Ureter (tissue), 1 donor: Measurements from ENCODE around the gene NEK11. TPM values are rescaled to one million over a fixed set of nuclear protein-coding genes. Genes with fewer than 3 reads are reported as not detected.

ENCODE experiments used
- DNase-seq: peaks from one replicate; pipeline ENCODE4 v3.0.0-alpha.2; 2020; ENCODE audit warnings: low spot score
- total RNA-seq: library from RNA; stranded (reverse); gene quantifications from one replicate; pipeline ENCODE4 v1.2.4, GENCODE V29; 2023
- donor health status: DM: yes; HTN: yes; CAD: no.

The NEK11 gene
- total RNA-seq, 1 donor from 2014 or later = 10.2 TPM

DNA sequence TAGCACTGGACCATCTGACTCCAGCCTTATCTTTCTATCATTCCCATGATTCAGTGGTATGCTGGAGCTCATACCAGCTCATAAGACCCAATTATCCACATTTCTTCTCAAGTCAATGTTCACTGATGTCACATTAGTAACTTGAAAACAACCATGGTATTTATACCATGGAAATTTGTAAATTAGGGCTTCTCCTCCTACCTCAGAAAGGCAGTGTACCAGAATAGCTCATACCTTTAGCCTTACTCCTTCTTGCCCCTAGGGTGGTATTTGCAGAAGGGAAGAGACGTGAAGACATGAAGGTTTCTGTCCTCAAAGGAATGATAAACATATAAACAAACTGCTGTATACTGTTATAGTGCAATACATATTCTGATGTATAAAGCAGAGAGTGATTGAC is 114.2 kb downstream of the NEK11 start:
- DNase-seq = no peak

DNA sequence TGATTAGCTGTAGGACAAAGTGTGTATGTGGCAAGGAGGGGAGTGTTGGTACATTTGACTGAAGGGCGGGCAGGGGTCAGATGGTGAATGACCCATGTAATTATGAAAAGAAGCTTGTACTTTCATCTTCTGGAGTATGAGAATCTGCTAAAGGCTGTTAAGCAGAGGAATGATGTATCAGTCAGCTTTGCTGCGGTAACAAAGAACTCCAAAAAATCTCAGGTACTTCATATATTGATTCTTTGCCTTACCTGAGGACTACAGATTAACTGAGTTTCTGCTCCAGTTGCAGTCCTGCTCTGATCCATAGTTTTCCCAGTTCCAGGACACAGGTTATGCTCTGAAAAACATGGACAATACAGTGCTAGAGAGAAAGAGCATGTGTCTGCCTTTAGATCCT is 115.1 kb downstream of the NEK11 start:
- DNase-seq = no peak

DNA sequence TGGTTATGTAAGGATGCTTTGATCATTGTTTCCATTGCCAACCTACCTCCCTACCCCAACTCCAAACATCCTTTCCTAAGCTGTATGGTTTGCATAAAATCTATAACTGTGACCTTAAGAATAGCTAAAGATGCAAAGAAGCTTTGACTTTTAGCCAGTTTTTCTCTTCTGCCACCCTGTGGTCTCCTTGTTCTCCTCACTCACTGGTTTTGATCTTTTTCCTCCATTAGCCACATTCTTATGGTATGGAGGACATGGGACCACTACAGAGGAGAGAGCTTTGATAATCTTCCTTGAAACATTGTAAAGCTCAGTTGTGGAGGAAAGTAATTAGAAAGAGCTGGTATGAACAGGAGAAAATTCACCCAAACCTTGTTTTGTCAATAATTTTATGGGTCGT is 115.9 kb downstream of the NEK11 start:
- DNase-seq = no peak

DNA sequence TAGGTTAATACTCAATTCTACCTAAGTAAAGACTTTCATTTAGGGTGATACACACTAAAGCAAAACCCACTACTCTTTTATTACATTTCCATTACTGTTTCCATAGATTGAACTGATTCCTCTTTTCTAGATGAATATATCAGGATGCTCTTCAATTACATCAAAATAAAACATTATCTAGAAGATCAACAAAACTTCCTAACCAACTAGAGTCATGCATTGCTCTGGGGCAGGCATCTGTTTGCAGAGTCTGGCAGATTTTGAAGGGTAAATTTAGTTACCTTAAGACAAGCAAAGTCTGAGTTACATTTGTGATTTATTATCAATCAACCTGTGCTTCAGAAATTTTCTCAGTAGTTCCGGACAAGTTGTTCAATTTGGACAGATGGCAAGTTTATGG is 117.1 kb downstream of the NEK11 start:
- no peak for DNase-seq

DNA sequence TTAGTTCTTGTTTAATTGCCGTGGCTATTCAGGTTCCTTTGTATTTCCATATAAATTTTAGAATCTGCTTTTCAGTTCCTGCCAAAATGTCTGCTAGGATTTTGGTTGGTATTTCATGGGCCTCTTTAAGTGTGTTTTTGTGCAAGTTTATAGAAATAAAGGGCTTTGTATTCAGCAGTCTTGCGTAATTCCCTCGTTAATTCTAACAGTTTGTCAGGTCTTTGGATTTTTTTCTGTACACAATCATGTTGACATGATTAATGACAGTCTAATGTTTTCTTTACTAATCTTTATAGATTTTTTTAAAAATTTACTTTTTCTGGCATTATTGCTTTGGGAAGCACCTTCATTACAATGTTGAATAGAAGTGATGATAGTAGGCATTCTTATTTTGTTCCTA is 120.9 kb downstream of the NEK11 start:
- no peak for DNase-seq

DNA sequence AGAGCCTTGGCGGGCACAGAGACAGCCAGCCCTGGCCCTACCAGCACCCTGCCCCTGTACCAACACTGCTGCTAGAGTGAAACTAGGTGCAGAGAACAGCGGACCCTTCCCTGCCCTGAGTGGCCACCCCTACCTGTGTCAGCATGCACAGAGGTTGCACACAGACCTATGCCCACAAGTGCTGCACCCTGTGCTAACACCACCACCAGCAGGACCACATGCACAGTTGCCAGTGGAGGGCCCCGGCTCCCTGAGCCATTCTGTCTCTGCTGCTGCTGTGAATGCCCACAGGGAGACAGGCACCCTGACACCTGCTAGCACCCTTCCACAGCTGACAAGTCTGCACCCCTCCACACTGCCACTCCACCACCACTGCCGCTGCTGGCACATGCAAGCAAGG is 131.8 kb downstream of the NEK11 start:
- DNase-seq = no peak

DNA sequence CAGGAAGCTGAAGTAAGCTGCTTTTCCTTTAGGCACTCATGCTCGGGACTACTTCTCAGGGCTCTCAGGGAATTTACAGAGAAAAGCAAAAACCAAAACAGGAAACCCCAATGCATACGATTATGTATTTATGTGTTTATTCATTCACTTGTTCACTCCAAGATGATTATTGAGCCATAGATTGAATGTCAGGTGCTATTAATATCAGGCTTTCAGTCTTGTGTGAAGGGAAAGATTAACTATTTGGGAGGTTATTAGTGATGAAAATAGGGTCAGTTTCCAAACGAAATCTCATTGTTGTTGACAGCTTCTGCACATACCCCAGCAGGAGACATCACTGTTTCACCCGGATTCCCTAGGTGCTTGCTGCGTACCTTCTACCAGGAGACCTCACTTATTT is 135.8 kb downstream of the NEK11 start:
- DNase-seq = no peak

DNA sequence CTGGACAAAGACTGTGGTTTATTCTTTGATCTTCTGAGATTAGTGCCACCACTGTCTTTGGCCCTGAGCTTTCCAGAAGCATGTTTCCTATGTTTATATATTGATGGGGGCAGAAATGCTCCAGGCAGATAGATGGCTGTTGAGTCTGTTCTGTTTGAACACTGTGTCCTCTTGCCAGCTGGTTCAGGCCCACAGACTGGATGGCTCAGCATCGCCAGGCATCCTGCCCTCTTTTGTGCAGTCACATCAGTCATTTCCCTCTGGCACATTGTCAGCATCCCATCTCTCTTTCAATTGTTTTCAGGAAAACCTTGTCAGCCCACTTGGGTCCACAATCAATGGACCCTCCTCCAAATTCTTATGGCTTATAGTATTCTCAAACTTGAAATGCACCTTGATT is 141.2 kb downstream of the NEK11 start:
- DNase-seq = no peak

DNA sequence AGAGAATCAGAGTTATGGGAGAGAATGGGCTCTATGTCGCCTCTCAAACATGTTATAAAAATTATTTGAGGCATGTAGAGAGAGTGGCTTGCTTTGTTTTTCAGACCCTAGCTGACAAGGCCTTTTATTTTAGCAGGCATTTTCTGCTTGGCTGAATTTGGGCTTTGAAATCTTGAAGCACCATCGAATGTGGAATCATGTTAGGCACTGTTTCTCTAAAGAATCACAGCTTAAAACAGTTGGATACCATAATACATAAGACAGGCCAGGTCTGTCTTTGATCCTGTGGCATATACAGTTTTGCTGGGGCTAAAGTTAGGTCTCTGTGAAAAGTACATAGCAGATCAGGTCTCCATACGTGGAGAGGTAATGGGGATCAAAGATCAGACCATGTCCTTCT is 142.7 kb downstream of the NEK11 start:
- DNase-seq = no peak

DNA sequence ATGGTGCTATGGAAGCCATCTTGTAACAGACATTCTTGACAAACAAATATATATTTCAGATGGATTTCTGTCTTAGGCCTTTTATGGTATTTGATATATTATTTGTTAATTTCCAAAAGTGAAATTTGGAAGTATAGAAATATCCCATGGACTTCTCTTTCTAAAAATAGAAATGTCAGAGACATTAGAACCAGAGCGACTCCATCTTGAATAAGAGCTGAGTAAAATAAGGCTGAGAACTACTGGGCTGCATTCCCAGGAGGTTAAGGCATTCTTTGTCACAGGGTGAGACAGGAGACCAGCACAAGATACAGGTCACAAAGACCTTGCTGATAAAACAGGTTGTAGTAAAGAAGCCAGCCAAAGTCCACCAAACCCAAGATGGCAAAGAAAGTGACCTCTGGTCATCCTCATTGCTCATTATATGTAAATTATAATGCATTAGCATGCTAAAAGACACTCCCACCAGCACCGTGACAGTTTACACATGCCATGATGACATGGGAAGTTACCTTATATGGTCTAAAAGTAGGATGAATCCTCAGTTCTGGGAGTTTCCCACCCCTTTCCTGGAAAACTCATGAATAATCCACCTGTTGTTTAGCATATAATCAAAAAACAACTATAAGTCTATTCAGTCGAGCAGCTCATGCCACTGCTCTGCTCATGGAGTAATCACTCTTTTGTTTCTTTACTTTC is 146.0 kb downstream of the NEK11 start:
- DNase-seq = no peak

DNA sequence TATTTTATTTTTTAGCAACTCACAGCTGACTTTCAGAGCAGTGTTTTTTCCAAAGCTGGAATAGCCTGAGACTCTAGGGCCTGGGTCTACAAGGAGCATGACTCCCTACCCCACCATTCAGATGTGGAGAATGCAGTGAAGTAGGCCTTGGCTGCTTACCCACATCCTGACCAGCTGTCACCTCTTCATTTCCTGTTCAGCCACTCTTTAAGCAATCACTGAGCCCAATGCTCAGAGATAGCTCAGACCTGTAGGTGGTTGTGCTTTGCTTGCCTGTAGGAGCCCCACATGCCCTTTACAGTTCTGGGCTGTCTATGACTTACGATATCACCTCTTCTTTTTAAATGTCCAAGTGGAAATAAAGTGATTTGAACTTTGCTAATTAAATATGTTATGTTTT is 148.1 kb downstream of the NEK11 start:
- DNase-seq = no peak

DNA sequence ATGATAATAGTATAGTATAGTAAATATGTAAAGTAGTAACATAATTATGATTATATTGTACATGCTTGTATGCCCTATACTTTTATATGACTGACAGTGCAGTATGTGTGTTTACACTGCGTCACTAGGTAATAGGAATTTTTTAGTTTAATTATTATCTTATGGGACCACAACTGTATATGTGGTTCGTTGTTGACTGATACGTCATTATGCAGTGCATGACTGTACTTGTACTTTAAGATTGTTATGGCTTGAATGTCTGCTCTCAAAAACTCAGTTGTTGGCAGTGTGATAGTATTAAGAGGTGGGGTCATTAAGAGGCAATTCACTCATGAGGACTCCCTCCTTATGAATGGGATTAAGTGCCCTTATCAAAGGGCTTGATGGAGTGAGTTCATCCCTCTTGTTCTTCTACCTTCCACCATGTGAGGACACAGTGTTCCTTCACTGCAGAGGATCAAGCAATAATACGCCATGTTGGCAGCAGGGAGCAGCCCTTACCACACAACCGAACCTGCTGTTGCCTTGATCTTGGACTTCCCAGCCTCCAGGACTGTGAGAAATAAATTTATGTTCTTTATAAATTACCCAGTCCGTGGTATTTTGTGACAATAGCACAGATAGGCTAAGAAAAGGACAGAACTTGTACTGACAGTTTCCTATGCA is 152.2 kb downstream of the NEK11 start:
- no peak for DNase-seq

DNA sequence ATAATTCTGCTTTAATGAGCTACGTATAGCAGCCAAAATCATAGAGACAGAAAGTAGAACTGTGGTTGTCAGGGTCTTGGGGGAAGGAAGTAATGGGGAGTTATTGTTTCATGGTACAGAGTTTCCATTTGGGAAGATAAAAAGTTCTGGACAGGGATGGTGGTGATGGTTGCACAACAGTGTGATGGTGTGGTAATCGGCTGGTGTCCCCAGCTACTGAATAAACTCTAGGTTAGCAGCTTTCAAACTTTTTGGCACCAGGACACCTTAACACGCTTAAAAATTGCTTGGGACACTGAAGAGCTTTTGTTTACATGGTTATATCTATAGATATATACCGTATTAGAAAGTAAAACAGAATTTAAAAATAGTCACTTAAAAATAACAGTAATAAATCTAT is 166.0 kb downstream of the NEK11 start:
- no peak for DNase-seq

DNA sequence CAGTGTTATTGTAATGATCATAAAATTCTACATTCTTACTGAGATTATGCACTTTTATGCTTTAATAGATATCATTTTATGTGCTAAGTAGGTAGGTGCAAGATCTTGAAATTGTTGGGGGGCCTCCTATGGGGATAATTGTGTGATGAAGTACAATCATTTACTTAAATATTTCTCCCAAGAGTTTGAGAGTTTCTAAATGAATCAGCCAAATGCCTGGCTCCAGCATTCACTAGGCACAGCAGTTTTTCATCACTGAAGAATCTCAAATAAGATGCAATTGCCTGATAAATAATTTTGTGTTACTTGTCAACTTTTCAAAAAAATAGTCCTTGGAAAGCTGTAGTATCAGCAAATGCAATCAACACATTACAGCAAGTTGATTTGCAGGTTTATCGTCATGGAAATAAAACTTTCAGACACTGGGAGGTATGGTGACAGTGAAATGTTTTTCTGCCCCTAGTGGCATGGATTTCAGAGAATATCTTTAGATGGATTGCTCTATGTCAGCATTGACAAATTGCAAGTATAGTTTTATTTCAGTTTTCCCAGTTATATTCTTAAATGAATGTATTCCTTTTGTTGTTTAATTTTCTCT is 167.1 kb downstream of the NEK11 start:
- no peak for DNase-seq

DNA sequence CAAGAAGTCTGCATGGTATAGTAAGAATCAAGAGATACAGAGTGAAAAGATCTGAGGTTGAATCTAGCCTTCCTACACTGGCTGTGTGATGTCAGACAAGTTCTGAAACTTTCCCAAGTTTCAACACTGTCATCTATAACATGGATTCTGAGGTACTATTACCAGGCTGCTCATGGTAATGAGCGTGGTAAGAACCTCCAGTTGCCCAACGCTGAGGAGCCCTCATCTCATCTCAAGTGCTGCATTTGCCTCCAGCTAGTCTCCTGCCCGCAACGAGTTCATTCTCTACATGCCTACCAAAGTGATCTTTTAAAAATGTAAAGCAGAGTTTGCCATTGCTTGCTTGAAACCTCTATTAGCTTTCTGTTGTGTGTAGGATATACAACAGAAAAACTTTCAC is 168.1 kb downstream of the NEK11 start:
- DNase-seq = no peak

DNA sequence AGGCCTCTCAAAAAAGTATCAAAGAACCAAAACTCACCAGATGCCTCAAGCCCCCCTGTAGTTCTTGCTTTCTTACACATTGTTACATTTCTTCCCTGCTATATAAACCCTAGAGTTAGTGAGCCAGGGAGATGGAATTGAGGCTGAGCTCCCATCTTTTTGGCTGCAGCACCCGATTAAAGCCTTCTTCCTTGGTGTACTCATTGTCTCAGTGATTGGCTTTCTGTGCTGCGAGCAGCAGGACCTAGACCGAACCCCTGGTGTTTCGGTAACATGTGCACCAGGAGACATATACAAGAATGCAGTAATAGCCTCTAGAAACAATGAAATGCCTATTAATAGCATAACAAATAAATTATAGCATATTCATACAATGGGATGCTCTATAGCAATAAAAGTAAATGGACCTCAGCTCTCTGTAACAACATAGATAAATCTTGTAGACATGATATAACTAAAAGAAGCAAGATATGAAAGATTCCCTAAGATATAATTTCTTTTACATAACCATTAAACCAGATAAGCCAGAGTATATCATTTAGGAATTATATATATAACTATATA is 174.0 kb downstream of the NEK11 start:
- DNase-seq = no peak

DNA sequence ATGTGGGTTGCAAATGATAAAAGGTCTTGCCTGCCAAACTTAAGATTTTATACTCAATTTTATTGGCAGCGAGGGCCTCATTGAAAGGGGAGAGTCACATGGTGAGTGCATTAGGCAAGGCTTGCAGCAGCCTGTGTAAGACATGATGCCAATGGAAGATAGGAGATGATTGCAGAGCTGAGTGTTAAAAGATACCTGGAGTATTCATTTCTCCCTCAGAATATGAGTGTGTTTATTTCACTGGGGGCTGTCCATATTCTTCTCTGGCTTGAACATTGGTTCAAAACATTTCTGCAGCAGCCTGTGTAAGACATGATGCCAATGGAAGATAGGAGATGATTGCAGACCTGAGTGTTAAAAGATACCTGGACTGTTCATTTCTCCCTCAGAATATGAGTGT is 189.7 kb downstream of the NEK11 start:
- no peak for DNase-seq

DNA sequence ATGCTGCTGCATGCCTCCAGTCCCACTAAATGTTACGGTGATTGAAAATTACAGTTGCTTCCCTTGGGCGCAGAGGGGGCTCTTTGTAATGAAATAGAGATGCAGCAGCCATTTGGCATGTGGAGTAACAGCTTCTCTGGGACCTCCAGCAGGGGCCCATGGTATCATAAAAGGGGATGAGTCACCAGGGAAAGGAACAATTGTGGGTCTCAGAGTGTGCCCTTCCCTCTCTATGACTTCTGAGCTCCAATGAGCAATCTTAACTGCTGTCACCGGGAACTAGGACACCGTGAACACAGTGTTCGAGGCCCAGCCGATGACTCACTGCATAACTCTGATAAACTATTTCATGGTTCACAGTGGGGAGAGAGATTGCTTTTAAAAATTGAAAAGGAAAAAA is 190.1 kb downstream of the NEK11 start:
- DNase-seq = no peak

DNA sequence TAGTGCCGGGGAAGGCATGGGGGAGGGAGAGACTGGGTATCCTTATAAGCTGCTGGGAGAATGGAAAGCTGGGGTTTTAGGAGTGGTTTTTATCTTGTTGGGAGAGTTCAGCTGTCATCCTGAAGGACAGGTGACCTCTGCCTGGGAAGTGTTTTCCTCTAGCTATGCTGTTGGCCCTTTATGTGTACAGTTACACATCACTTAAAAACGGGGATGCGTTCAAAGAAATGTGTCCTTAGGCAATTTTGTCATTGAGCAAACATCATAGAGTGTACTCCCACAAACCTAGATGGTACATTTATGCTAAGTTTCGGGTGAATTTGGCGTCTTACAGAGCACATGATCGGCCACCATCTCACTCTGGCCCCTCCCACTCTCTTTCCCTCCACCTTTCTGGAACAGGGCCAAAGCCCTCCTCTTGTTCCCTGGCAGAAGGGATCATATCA is 190.6 kb downstream of the NEK11 start:
- no peak for DNase-seq

DNA sequence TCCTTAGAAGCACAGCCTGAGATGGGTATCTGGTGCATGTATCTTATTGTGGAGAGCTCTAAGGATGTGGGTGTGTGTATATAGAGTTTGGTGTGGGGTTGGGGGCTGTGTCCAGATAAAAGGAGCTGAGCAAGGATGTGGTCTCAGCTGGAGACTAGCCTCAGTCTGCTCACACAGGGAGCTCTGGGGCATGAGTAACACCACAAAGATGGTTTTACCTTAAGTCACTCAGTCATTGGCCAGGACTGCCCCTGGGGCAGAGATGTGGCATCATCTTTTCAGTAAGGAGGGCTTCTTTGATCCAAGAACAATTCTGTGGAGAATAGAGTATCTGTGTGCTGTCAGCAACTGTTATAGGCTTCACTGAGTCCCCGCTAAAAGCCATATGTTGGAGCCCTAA is 191.5 kb downstream of the NEK11 start:
- no peak for DNase-seq

DNA sequence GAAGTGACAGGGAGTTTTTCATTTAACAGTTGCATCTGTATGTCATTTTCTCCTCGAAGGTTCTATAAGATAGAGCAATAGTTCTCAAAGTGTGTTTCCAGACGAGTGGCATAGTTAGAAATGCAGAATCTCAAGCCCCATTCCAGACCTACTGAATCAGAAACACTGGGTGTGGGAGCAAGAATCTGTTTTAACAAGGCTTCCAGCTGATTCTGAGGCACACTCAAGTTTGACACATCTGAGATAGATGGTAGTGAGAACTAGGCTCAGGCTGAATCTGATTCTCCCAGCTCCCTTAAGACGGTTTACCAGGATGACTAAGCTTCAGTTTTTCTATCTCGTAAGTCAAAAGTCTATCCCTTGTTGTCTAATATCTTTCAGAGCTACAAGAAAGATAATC is 195.1 kb downstream of the NEK11 start:
- no peak for DNase-seq

DNA sequence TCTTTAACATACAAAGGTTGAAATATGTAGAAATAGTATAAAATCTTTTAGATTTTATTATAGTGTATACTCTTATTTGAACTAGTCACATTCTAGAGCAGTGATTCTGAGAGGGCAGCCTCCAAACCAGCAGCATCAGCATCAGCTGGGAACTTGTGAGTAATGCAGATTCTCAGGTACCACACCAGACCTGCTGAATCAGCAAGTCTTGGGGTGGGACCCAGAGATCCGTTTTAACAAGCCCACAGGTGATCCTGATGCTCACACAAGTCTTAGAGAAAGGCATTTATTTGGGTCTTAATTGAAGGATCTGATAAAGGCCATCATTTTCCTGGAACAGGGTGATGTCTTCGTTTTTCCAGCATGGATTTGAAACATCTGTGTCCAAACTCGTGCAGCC is 195.9 kb downstream of the NEK11 start:
- no peak for DNase-seq
